ENCODE results near the gene NHLRC1.

The NHLRC1 gene

DNA sequence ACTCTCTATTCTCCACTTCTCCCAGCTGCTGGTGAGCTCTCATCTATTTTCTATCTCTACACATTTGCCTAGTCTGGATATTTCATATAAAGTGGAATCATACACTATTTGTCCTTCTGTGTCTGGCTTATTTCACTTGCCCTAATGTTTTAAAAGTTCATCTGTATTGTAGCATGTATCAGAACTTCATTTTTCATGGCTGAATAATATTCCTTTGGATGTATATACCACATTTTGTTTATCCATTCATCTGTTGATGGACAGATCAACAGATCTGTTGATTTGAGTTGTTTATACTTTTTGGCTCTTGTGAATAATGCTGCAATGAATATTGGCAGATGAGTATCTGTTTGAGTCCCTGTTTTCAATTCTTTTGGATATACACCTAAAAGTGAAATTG, 49.6 kb downstream of the NHLRC1 start:
- Histone ChIP-seq H3K9me3 (ENCODE audit: control extremely low read depth in 1 of 5, control insufficient read depth in 4 of 5, insufficient read depth in 2 of 5, low read depth in 1 of 5, low read length in 4 of 5) (peaks cover 2 to 11% (median 2%) of the 10 kb centered on the region in 5 experiments), H3K36me3 (ENCODE audit: control insufficient read depth in 4 of 4, insufficient read depth in 4 of 4, low read length in 3 of 4) (no peaks in the 10 kb centered on the region), H3K4me1 (ENCODE audit: control extremely low read depth in 1 of 4, control insufficient read depth in 4 of 4, insufficient read depth in 4 of 4, low read length in 3 of 4) (no peaks in the 10 kb centered on the region), H3K27me3 (replicated peaks in 2 of 5; ENCODE audit: control insufficient read depth in 4 of 5, insufficient read depth in 5 of 5, low read length in 4 of 5) (no peaks in the 10 kb centered on the region), H3K4me3 (ENCODE audit: control insufficient read depth in 1 of 7, extremely low read depth in 1 of 7, insufficient read depth in 4 of 7, low read depth in 2 of 7, low read length in 6 of 7) (no peak overlapping the region), H3K27ac (ENCODE audit: insufficient read depth in 1 of 2, low read depth in 1 of 2, low read length in 2 of 2, poor library complexity in 1 of 2, severe bottlenecking in 2 of 2) (no peak overlapping the region)
- ChIA-PET POLR2A (no interaction called here), CTCF (no interaction called here)
- no peak for DNase-seq

- DNase-seq, result no peak
- WGBS (ENCODE audit: insufficient coverage), result no CpG with 5 or more reads among the region's 9 CpGs
- POLR2A ChIA-PET, result interaction anchor here (0.7 kb wide), 1 partner anchor 72 kb away, joined by 4 read pairs; no protein-coding TSS in a partner anchor
- CTCF ChIA-PET, result no interaction called here
- Histone ChIP-seq H3K27ac (ENCODE audit: insufficient read depth in 1 of 2, low read depth in 1 of 2, low read length in 2 of 2, poor library complexity in 1 of 2, severe bottlenecking in 2 of 2) (no peak overlapping the region), H3K9me3 (ENCODE audit: control extremely low read depth in 1 of 5, control insufficient read depth in 4 of 5, insufficient read depth in 2 of 5, low read depth in 1 of 5, low read length in 4 of 5) (peaks cover 0 to 9% (median 2%) of the 10 kb centered on the region in 5 experiments), H3K4me1 (ENCODE audit: control extremely low read depth in 1 of 4, control insufficient read depth in 4 of 4, insufficient read depth in 4 of 4, low read length in 3 of 4) (no peaks in the 10 kb centered on the region), H3K27me3 (replicated peaks in 2 of 5; ENCODE audit: control insufficient read depth in 4 of 5, insufficient read depth in 5 of 5, low read length in 4 of 5) (no peaks in the 10 kb centered on the region), H3K36me3 (ENCODE audit: control insufficient read depth in 4 of 4, insufficient read depth in 4 of 4, low read length in 3 of 4) (no peaks in the 10 kb centered on the region), H3K4me3 (ENCODE audit: control insufficient read depth in 1 of 7, extremely low read depth in 1 of 7, insufficient read depth in 4 of 7, low read depth in 2 of 7, low read length in 6 of 7) (no peak overlapping the region)
Observed at GRCh38 chr6:18070486-18070885, 52.0 kb downstream of the NHLRC1 start.

All from common myeloid progenitor, CD34-positive (primary cell).